Measurements from ENCODE around the gene NAB2. TPM values are rescaled to one million over a fixed set of nuclear protein-coding genes. Genes with fewer than 3 reads are reported as not detected.

The NAB2 gene
- total and polyA plus RNA-seq, 9 of the 15 experiments (the other 6 are each of a cell fraction or from before 2014, with no cell fraction given): 0.45 to 40.9 (median 20.4) TPM

DNA sequence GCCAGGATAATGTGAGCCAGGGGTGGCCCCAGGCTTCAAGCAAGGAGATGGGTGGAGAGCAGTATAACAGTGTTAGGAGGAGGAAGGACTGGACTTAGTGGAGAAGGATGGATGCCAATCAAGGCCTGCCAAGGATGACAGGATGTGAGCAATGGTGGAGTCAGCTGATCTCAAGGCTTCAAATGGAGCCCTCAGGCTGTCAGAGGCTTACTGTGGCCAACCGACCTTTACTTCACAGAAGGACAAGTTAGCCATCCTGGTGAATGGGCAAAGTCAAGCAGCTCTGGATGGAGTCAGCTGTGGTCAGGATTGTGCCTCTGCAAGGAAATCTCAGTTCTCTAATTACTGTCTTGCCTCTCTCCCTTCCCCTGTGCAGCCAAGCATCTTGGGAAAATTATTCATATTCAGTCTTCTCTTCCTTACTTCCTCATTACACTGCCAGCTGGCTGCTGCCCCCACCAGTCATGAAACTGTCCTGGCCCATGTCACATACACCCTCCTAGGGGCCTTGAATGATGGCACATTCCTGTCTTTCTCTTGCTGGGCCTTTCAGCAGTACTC lies 29.9 kb downstream of the NAB2 start:
- no peak; the same call in 2 of the 3 replicates for ATAC-seq
- BruUV-seq (replicated peaks): no TSS peak
- FAIRE-seq: no peak
- Histone ChIP-seq H3K4me2 (ENCODE audit: insufficient read depth, low read length) (no peak overlapping the region), H3K4me3 (no peak overlapping the region), H3K36me3 (ENCODE audit: control insufficient read depth, insufficient read depth, low read length) (no peaks in the 10 kb centered on the region), H3K27me3 (ENCODE audit: control insufficient read depth in 2 of 2, insufficient read depth in 2 of 2, low read length in 2 of 2) (no peaks in the 10 kb centered on the region), H3K27ac (ENCODE audit: extremely low read depth, low read depth, low read length) (no peak overlapping the region), H3K4me1 (replicated peaks in 1 of 2; ENCODE audit: control insufficient read depth in 2 of 2, insufficient read depth in 2 of 2, low read length in 2 of 2) (peaks cover 10 to 14% of the 10 kb centered on the region in 2 experiments; a peak in 4 of 5 replicates), H3K79me2 (ENCODE audit: control insufficient read depth, insufficient read depth, low read length) (no peaks in the 10 kb centered on the region), H4K20me1 (replicated peaks; ENCODE audit: control insufficient read depth, insufficient read depth, low read length) (no peaks in the 10 kb centered on the region; the same call in 1 of the 2 replicates), H2AFZ (ENCODE audit: low read depth, low read length) (0 out of 2 replicates have a peak overlapping the region, but pooled peaks have one; percentile 10), H3K9me1 (ENCODE audit: control insufficient read depth, insufficient read depth, low read length) (no peaks in the 10 kb centered on the region), H3K9ac (ENCODE audit: insufficient read depth in 1 of 2, low read depth in 2 of 2, low read length in 2 of 2) (no peak overlapping the region), H3K9me3 (replicated peaks; ENCODE audit: control insufficient read depth, insufficient read depth, low read depth, low read length) (peaks cover 5% of the 10 kb centered on the region)
- POLR2A ChIA-PET: interaction anchor here (0.5 to 1.2 kb wide), 2 partner anchors 8 to 124 kb away, joined by 3 read pairs; no protein-coding TSS in a partner anchor
- intact Hi-C loops (cut with micrococcal nuclease): no loop called here
- in situ Hi-C loops (cut with MboI): no loop called here
- CTCF ChIA-PET (ENCODE audit: low intra/inter-chr PET ratio): interaction anchor here (0.6 kb wide), 1 partner anchor 61 kb away, joined by 3 read pairs; no protein-coding TSS in a partner anchor
- no peak for DNase-seq (ENCODE audit: extremely low read depth in 1 of 4, low spot score in 3 of 4)
- WGBS (ENCODE audit: insufficient coverage, low coverage, missing lambda C conversion rate): 42% methylated on average over 1 of the region's 1 CpG
- no peak for TF ChIP-seq PHB2 (IDR thresholded peaks at IDR 0.05; ENCODE audit: low read depth)
- TF ChIP-seq, protein P1, sequence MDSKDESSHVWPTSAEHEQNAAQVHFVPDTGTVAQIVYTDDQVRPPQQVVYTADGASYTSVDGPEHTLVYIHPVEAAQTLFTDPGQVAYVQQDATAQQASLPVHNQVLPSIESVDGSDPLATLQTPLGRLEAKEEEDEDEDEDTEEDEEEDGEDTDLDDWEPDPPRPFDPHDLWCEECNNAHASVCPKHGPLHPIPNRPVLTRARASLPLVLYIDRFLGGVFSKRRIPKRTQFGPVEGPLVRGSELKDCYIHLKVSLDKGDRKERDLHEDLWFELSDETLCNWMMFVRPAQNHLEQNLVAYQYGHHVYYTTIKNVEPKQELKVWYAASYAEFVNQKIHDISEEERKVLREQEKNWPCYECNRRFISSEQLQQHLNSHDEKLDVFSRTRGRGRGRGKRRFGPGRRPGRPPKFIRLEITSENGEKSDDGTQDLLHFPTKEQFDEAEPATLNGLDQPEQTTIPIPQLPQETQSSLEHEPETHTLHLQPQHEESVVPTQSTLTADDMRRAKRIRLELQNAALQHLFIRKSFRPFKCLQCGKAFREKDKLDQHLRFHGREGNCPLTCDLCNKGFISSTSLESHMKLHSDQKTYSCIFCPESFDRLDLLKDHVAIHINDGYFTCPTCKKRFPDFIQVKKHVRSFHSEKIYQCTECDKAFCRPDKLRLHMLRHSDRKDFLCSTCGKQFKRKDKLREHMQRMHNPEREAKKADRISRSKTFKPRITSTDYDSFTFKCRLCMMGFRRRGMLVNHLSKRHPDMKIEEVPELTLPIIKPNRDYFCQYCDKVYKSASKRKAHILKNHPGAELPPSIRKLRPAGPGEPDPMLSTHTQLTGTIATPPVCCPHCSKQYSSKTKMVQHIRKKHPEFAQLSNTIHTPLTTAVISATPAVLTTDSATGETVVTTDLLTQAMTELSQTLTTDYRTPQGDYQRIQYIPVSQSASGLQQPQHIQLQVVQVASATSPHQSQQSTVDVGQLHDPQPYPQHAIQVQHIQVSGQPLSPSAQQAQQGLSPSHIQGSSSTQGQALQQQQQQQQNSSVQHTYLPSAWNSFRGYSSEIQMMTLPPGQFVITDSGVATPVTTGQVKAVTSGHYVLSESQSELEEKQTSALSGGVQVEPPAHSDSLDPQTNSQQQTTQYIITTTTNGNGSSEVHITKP (IDR thresholded peaks at IDR 0.05; ENCODE audit: partially characterized antibody): peak; percentile 28
- TF ChIP-seq KDM1A (IDR thresholded peaks at IDR 0.05): peak; percentile 14 to 28; a peak in 1 of 4 replicates
- TF ChIP-seq, protein P2, sequence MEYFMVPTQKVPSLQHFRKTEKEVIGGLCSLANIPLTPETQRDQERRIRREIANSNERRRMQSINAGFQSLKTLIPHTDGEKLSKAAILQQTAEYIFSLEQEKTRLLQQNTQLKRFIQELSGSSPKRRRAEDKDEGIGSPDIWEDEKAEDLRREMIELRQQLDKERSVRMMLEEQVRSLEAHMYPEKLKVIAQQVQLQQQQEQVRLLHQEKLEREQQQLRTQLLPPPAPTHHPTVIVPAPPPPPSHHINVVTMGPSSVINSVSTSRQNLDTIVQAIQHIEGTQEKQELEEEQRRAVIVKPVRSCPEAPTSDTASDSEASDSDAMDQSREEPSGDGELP (CRISPR knock-in tag; IDR thresholded peaks at IDR 0.05; ENCODE audit: borderline replicate concordance): peak; percentile 32; the same call in 1 of the 2 replicates
- no peak for TF ChIP-seq ZNF699 (CRISPR knock-in tag; IDR thresholded peaks at IDR 0.05; ENCODE audit: insufficient replicate concordance)

Data from K562 (cell line).